Aorta (tissue), 5 donors: Measurements from ENCODE around the gene CHD9. TPM values are rescaled to one million over a fixed set of nuclear protein-coding genes. Genes with fewer than 3 reads are reported as not detected.

Experiments
- ATAC-seq: fragments of 200-7000 bp; cut with Tn5 transposase; one replicate; pipeline ENCODE4 v1.9.1; 2022; ENCODE audit warnings: moderate library complexity; ENCODE audit not compliant: low FRiP score
- DNase-seq, 2 donors: peaks; one replicate each; pipeline ENCODE4 v3.0.0-alpha.2; 2020
- H3K27ac ChIP-seq, 2 donors: one replicate each; pipeline ENCODE4 v1.5.1; 2013; ENCODE audit warnings: low read length in 2 of 2, mild to moderate bottlenecking in 2 of 2, moderate library complexity in 2 of 2, control low read depth in 1 of 2, inconsistent platforms in 1 of 2, low read depth in 1 of 2
- H3K27me3 ChIP-seq, 2 donors: one replicate each; pipeline ENCODE4 v1.6.1; 2013; ENCODE audit warnings: control low read depth in 1 of 2, low read length in 1 of 2, mild to moderate bottlenecking in 1 of 2, moderate library complexity in 1 of 2; ENCODE audit not compliant: insufficient read depth in 2 of 2, control insufficient read depth in 1 of 2
- H3K36me3 ChIP-seq, 2 donors: one replicate each; pipeline ENCODE4 v1.6.1; 2013; ENCODE audit warnings: control low read depth in 1 of 2, low read length in 1 of 2, mild to moderate bottlenecking in 1 of 2; ENCODE audit not compliant: insufficient read depth in 2 of 2, control insufficient read depth in 1 of 2
- H3K4me1 ChIP-seq, 2 donors: one replicate each; pipeline ENCODE4 v1.6.1; 2013; ENCODE audit warnings: low read length in 2 of 2, control low read depth in 1 of 2, mild to moderate bottlenecking in 1 of 2, moderate library complexity in 1 of 2; ENCODE audit not compliant: insufficient read depth in 2 of 2, control insufficient read depth in 1 of 2
- H3K4me3 ChIP-seq, 2 donors: one replicate each; pipeline ENCODE4 v1.5.1; 2013; ENCODE audit warnings: low read length in 2 of 2, control low read depth in 1 of 2, mild to moderate bottlenecking in 1 of 2
- H3K9me3 ChIP-seq: one replicate; pipeline ENCODE4 v1.6.1; 2013; ENCODE audit warnings: mild to moderate bottlenecking, low read length; ENCODE audit not compliant: control insufficient read depth
- WGBS, 2 donors: extraction: QIAGEN DNeasy Blood & Tissue Kit; methylation state at CpG; one replicate each; pipeline ENCODE4 v1.1.7; 2013; 5-methylcytosine and 5-hydroxymethylcytosine counted together
- intact Hi-C, 2 donors: fragments of 100-400 bp; cut with DNase I; formaldehyde crosslinking; loops; one replicate each; pipeline versions ENCODE4 v1.14.2 to v1.15.0; 2022
- polyA plus RNA-seq, 2 donors: library from polyadenylated mRNA; stranded (reverse); fragments of 200-250 nt; gene quantifications; one replicate each; pipeline ENCODE4 v1.2.3, GENCODE V29; 2013
- total RNA-seq, 2 donors: library from RNA; stranded (reverse); fragmentation: NEBNext Ultra II Directional; extraction: Animal tissue kit (Norgen Biotek cat#: 25700); gene quantifications; one replicate each; pipeline ENCODE4 v1.2.1, GENCODE V29; 2021
- donor health status: healthy with polysubstance abuse.
- donor health status: Bipolar disorder and iron deficiency.
- donor health status: DM: no; HTN: no; CAD: no.
- donor health status: DM: no; HTN: no; CAD: no.
- donor health status: DM: yes; HTN: yes; CAD: no.

CHD9 gene
- total and polyA plus RNA-seq, 4 donors: 9.6 to 133 (median 52.0) TPM

DNA sequence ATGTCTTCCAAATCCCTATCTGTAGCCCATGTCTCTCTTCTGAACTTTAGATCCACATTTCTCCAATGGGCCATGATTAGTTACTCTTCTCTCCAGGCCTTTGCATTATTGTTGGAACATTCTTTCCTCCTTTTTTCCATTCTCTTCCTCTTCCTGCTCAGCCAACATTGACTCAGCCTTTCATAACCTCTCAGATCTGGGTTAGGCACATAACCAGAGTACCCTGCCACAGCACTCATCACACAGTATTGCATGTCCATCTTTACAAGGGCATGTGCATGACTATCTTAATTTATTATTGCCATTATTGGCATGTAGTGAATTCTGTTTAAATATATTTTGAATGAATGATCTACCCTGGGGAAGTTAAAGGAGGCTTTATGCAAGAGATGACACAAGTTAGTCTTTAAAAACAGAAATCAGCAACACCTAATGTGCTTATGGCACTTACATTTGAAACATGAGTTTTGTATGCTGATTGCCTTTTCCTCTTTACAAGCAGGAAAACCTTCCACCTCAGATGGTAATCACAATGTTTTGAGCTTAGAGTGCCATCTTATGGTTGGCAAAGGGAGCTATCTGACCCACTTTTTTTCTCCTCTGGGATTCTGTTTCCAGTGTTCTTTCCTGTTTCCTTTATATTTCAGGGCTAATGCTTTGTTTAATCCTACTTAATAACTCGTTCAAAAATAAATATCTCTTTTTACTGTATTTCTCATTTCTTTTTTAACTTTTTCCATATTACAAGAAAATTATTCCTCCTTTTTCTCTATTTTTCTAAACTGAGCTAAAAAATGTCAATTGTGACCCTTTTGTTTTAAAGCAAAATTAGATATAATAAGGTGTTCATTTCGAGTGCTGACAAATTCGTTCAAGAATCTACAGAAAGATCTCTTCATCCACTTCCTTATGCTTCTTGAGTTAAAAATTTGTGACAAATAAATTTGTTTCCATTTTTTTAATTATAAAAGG is 228.5 kb downstream of the CHD9 start:
- intact Hi-C loops: loop anchor here (5.0 to 10.0 kb wide), 2 partner anchors 228 to 231 kb away; partner anchors contain the start of genes CHD9 (in 2 of the 2) and CHD9NB (in 2 of the 2)
- ATAC-seq (no peak), DNase-seq (no peak)
- WGBS, 2 donors: 54 to 69% methylated on average over 3 of the region's 3 CpGs
- Histone ChIP-seq H3K27ac (no peak overlapping the region), H3K4me1 (no peaks in the 10 kb centered on the region), H3K4me3 (no peak overlapping the region), H3K9me3 (no peaks in the 10 kb centered on the region), H3K27me3 (no peaks in the 10 kb centered on the region), H3K36me3 (peaks cover 0 to 1% of the 10 kb centered on the region in 2 donors)

DNA sequence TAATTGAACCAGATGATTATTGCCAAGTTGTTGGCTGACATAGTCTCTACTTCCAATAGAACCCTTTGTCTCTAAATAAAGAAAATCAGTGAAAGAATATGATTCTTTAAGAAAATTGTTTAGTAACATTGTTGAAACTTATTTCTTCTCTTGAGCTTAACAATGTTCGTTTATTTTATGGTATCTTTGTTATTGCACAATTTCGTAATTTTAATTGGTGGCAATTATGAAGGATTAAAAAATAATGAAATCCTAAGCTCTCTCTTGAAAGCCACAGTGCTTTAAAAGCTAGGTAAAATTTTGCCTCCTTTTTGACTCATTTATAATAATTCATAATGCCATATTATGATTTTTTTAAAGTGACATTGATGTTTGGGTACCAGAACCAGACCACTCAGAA is 230.4 kb downstream of the CHD9 start:
- ATAC-seq (no peak), DNase-seq (no peak)
- H3K4me3 ChIP-seq: no peak overlapping the region
- H3K36me3 ChIP-seq: peaks cover 0 to 3% of the 10 kb centered on the region in 2 donors
- H3K27ac ChIP-seq: no peak overlapping the region
- no peaks in the 10 kb centered on the region for H3K27me3 ChIP-seq
- intact Hi-C loops: loop anchor here in 1 of 2 donors (10.0 kb wide), 1 partner anchor 230 kb away; the partner anchor contains the start of genes CHD9 and CHD9NB
- no peaks in the 10 kb centered on the region for H3K9me3 ChIP-seq
- H3K4me1 ChIP-seq: no peaks in the 10 kb centered on the region
- WGBS, 2 donors: 89 to 90% methylated on average over 2 of the region's 2 CpGs

DNA sequence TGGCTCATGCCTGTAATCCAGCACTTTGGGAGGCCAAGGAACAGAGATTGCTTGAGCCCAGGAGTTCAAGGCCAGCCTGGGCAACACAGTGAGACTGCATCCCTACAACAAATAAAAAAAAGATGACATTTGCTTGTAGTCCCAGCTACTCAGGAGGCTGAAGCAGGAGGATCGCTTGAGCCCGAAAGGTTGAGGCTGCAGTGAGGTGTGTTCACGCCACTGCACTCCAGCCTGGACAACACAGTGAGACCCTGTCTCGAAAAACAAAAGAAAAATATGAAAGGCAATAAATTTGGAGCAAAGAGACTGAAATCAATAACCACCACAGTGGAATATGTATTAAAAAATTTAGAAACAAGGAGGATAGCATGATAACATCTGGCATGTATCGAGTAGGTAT is 235.7 kb downstream of the CHD9 start:
- no peaks in the 10 kb centered on the region for H3K27me3 ChIP-seq
- DNase-seq: no peak
- no peak overlapping the region for H3K27ac ChIP-seq
- no peak overlapping the region for H3K4me3 ChIP-seq
- ATAC-seq: no peak
- 94 to 96% methylated on average over 5 of the region's 5 CpGs for WGBS, 2 donors
- H3K36me3 ChIP-seq: peaks cover 3% of the 10 kb centered on the region in 2 donors
- intact Hi-C loops: no loop called here
- H3K9me3 ChIP-seq: no peaks in the 10 kb centered on the region
- no peaks in the 10 kb centered on the region for H3K4me1 ChIP-seq

DNA sequence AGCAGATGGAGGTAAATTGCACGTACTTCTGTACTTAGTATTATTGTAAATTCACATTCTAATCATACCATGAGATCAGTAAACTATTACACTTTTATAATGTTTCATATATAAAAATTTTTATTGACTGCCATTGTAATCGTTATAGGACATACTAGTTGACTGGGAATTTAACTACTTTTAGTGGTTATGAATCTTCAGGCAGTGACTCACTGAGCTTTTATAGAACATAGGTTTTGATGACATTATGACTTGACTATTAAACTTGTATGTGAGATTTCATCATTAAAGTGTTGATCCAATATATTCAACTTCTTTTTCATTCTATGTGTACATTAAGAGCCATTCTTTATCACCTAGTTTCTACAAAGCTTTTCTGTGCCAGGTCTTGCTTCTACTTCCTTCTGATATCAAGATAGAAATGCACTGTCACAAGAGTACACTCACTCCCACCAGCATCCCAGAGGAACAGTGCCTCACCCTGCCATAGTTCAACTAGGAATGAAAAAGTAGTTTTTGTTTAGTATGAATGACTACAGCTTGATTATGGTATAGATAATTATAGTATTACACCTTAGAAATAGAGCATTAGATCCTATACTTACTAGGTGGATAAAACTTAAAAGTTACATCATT is 237.1 kb downstream of the CHD9 start:
- Histone ChIP-seq H3K36me3 (peaks cover 3 to 6% of the 10 kb centered on the region in 2 donors), H3K4me1 (no peaks in the 10 kb centered on the region), H3K27me3 (no peaks in the 10 kb centered on the region), H3K9me3 (no peaks in the 10 kb centered on the region), H3K27ac (no peak overlapping the region), H3K4me3 (no peak overlapping the region)
- DNase-seq: no peak
- no peak for ATAC-seq
- intact Hi-C loops: no loop called here
- WGBS, 2 donors: 60 to 84% methylated on average over 2 of the region's 2 CpGs

DNA sequence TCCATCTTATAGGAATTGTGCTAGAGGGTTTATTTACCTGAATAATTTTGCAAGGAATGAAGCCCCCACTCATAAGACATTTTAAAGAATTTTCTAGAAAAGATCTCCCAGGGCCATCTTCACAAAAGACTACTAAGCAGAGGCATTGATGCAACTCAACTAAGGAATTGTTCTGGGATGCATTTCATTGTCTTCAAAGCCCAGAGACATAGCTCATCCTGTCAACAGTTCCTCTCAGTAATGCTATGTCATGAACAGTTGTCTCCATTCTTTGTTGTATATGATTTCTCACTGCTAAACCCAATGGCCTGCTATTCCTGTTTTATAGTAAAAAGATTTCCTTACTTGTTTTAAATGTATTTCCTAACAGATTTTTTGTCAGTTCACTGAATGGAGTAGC is 242.7 kb downstream of the CHD9 start:
- H3K4me3 ChIP-seq: no peak overlapping the region
- peaks cover 6 to 12% of the 10 kb centered on the region in 2 donors for H3K36me3 ChIP-seq
- ATAC-seq: no peak
- intact Hi-C loops: no loop called here
- no peaks in the 10 kb centered on the region for H3K4me1 ChIP-seq
- no peak overlapping the region for H3K27ac ChIP-seq
- DNase-seq: no peak
- H3K27me3 ChIP-seq: no peaks in the 10 kb centered on the region
- H3K9me3 ChIP-seq: no peaks in the 10 kb centered on the region

DNA sequence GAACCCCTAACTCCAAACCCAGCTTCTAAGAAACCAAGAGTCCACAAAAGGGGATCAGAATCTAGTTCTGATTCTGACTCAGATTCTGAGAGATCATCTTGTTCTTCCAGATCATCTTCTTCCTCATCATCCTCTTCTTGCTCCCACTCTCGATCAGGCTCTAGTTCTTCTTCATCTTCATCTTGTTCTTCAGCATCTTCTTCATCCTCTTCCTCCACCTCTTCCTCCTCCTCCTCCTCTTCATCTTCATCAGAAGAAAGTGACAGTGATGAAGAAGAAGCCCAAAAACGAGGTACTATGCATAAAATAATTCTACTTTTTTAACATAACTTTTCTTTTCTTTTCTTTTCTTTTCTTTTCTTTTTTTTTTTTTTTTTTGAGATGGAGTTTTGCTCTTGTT is 249.5 kb downstream of the CHD9 start:
- intact Hi-C loops: no loop called here
- H3K36me3 ChIP-seq: peaks cover 2 to 6% of the 10 kb centered on the region in 2 donors
- no peak overlapping the region for H3K4me3 ChIP-seq
- no peaks in the 10 kb centered on the region for H3K27me3 ChIP-seq
- H3K4me1 ChIP-seq: no peaks in the 10 kb centered on the region
- H3K27ac ChIP-seq: no peak overlapping the region
- 90 to 93% methylated on average over 2 of the region's 2 CpGs for WGBS, 2 donors
- no peak for DNase-seq
- no peaks in the 10 kb centered on the region for H3K9me3 ChIP-seq
- ATAC-seq: no peak

DNA sequence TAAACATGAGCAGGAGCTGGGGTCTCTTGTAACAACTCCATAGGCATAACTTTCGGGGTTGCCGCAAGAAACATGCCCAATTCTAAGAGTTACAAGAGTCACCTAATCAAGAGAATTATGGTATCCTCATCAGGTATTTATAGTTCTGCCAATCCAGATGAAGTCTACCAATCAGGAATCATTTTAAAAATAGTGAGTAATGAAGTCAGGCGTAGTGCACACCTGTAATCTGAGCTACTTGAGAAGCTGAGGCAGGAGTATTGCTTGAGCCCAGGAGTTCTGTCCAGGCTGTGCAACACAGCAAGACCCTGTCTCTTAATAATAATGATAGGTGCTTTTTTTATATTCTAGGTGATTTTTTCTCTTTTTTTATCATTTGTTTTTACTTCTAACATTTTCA is 251.0 kb downstream of the CHD9 start:
- 83 to 93% methylated on average over 3 of the region's 3 CpGs for WGBS, 2 donors
- no peak for ATAC-seq
- DNase-seq: no peak
- intact Hi-C loops: no loop called here
- no peak overlapping the region for H3K4me3 ChIP-seq
- H3K36me3 ChIP-seq: peaks cover 2 to 3% of the 10 kb centered on the region in 2 donors
- no peak overlapping the region for H3K27ac ChIP-seq
- no peaks in the 10 kb centered on the region for H3K27me3 ChIP-seq
- no peaks in the 10 kb centered on the region for H3K4me1 ChIP-seq
- H3K9me3 ChIP-seq: no peaks in the 10 kb centered on the region

DNA sequence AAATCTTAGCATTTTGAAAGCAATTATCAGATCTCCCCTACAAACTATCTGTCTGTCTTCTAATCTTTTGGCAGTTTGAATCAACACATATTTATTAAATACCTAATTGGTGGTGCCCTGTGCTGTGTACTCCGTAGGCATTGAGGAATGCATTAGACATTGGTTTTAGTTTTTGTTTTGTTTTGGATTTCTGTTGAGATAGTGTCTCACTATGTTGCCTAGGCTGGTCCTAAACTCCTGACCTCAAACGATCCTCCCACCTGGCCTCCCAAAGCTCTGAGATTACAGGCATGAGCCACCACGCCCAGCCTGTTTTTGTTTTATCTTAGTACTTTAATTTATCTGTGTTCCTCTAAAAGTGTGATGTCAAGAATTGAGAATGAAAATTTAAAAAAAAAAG is 254.7 kb downstream of the CHD9 start:
- no peaks in the 10 kb centered on the region for H3K4me1 ChIP-seq
- H3K27me3 ChIP-seq: no peaks in the 10 kb centered on the region
- WGBS, 2 donors: 86 to 88% methylated on average over 3 of the region's 3 CpGs
- ATAC-seq (no peak), DNase-seq (no peak)
- no peaks in the 10 kb centered on the region for H3K9me3 ChIP-seq
- no peaks in the 10 kb centered on the region for H3K36me3 ChIP-seq
- intact Hi-C loops: no loop called here
- no peak overlapping the region for H3K4me3 ChIP-seq
- no peak overlapping the region for H3K27ac ChIP-seq
